HEK293T (cell line): Measurements from ENCODE around the gene IL2RG.
A peak's percentile ranks its signal among the peaks of the same experiment; 100 is the strongest.

Experiments
- CTCF ChIA-PET: fragments of 350-600 bp; formaldehyde crosslinking; extraction: SDS; loops from one replicate; lab custom pipeline; 2021; ENCODE audit warnings: antibody characterized with exemption, inconsistent platforms; lab: Yijun Ruan, JAX
- POLR2A ChIA-PET: fragments of 350-600 bp; formaldehyde crosslinking; extraction: SDS; loops from one replicate; lab custom pipeline; 2020; ENCODE audit warnings: antibody characterized with exemption, inconsistent platforms; lab: Yijun Ruan, JAX
- DNase-seq: peaks from one replicate; pipeline ENCODE4 v3.0.0; 2012; ENCODE audit warnings: mixed read lengths; ENCODE audit errors: extremely low spot score
- ARNT ChIP-seq: fragments of 450-650 bp; IDR thresholded peaks from 2 replicates; pipeline ENCODE4 v1.6.1; 2017; ENCODE audit warnings: mild to moderate bottlenecking
- BHLHE40 ChIP-seq: fragments of 450-650 bp; IDR thresholded peaks from 2 replicates; pipeline ENCODE4 v1.6.1; 2016; ENCODE audit warnings: mild to moderate bottlenecking, moderate library complexity, borderline replicate concordance
- CTBP1 ChIP-seq: fragments of 450-650 bp; IDR thresholded peaks from 2 replicates; pipeline ENCODE4 v1.6.1; 2016; ENCODE audit warnings: borderline replicate concordance
- ELF4 ChIP-seq: fragments of 450-650 bp; IDR thresholded peaks from 2 replicates; pipeline ENCODE4 v1.6.1; 2017; ENCODE audit warnings: antibody characterized with exemption
- FOXA1 ChIP-seq: fragments of 450-650 bp; IDR thresholded peaks from 2 replicates; pipeline ENCODE4 v1.6.1; 2016; ENCODE audit warnings: mild to moderate bottlenecking
- FOXK2 ChIP-seq: fragments of 450-650 bp; IDR thresholded peaks from 2 replicates; pipeline ENCODE4 v1.6.1; 2016; ENCODE audit warnings: mild to moderate bottlenecking
- FOXM1 ChIP-seq: fragments of 450-650 bp; IDR thresholded peaks from 2 replicates; pipeline ENCODE4 v1.6.1; 2017; ENCODE audit warnings: mild to moderate bottlenecking, borderline replicate concordance
- HDGF ChIP-seq: fragments of 450-650 bp; IDR thresholded peaks from 2 replicates; pipeline ENCODE4 v1.6.1; 2017; ENCODE audit warnings: antibody characterized with exemption, borderline replicate concordance
- L3MBTL2 ChIP-seq: fragments of 450-650 bp; conservative IDR thresholded peaks from 2 replicates; pipeline ENCODE4 v1.6.1; 2016; ENCODE audit warnings: mild to moderate bottlenecking
- LEF1 ChIP-seq: fragments of 450-650 bp; IDR thresholded peaks from 2 replicates; pipeline ENCODE4 v1.6.1; 2017; ENCODE audit warnings: mild to moderate bottlenecking, borderline replicate concordance
- NFRKB ChIP-seq: fragments of 450-650 bp; IDR thresholded peaks from 2 replicates; pipeline ENCODE4 v1.6.1; 2016; ENCODE audit warnings: mild to moderate bottlenecking, moderate library complexity
- PKNOX1 ChIP-seq: fragments of 450-650 bp; IDR thresholded peaks from 2 replicates; pipeline ENCODE4 v1.6.1; 2016
- SP1 ChIP-seq: fragments of 450-650 bp; IDR thresholded peaks from 2 replicates; pipeline ENCODE4 v1.6.1; 2017
- SUZ12 ChIP-seq: fragments of 450-650 bp; IDR thresholded peaks from 2 replicates; pipeline ENCODE4 v1.6.1; 2016; ENCODE audit warnings: mild to moderate bottlenecking
- TARDBP ChIP-seq: fragments of 450-650 bp; IDR thresholded peaks from 2 replicates; pipeline ENCODE4 v1.6.1; 2016
- ZNF384 ChIP-seq: fragments of 450-650 bp; IDR thresholded peaks from 2 replicates; pipeline ENCODE4 v1.6.1; 2016

The IL2RG gene

GRCh38 chrX:71098951-71099506 lies 12.3 kb downstream of the IL2RG start:
- ChIA-PET CTCF (interaction anchor here (1.2 kb wide), 2 partner anchors 19 to 30 kb away, joined by 3 read pairs; partner anchors contain the start of gene MED12), POLR2A (interaction anchor here (4.0 kb wide), 1 partner anchor 19 kb away, joined by 24 read pairs; the partner anchor contains the start of gene MED12)
- DNase-seq = no peak
- TF ChIP-seq FOXM1 (no peak), FOXA1 (no peak), SP1 (no peak), TARDBP (no peak), PKNOX1 (no peak), BHLHE40 (no peak), HDGF (no peak), ELF4 (no peak), FOXK2 (no peak), CTBP1 (no peak), ARNT (no peak), LEF1 (no peak), L3MBTL2 (no peak), NFRKB (no peak), ZNF384 (no peak), SUZ12 (no peak)

- ChIA-PET POLR2A (no interaction called here), CTCF (no interaction called here)
- peak; percentile 55 for DNase-seq
- TF ChIP-seq FOXA1 = no peak
These were observed 13.1 kb downstream of the IL2RG start for GRCh38 chrX:71098302-71098701.

- TF ChIP-seq BHLHE40 (no peak), FOXM1 (no peak), FOXK2 (no peak), LEF1 (no peak), HDGF (no peak), FOXA1 (no peak), SUZ12 (no peak), CTBP1 (no peak), TARDBP (no peak), ARNT (no peak), L3MBTL2 (no peak), SP1 (no peak), PKNOX1 (no peak)
- ChIA-PET POLR2A (no interaction called here), CTCF (no interaction called here)
- DNase-seq = no peak
These were observed 14.7 kb downstream of the IL2RG start for GRCh38 chrX:71096760-71097032.

GRCh38 chrX:71095981-71096759 lies 15.2 kb downstream of the IL2RG start:
- POLR2A ChIA-PET = interaction anchor here (0.5 kb wide), 1 partner anchor 110 kb away, joined by 3 read pairs; no protein-coding TSS in a partner anchor
- TF ChIP-seq ARNT = no peak
- TF ChIP-seq FOXA1 = no peak
- peak; percentile 39 for TF ChIP-seq L3MBTL2
- CTCF ChIA-PET = no interaction called here
- DNase-seq = no peak

GRCh38 chrX:71095555-71095980 lies 15.8 kb downstream of the IL2RG start, which contains the start of gene FOXO4:
FOXO4 (plus strand) TSS chrX:71095851; CDS start chrX:71096529, 678 bp downstream.
- ChIA-PET CTCF (no interaction called here), POLR2A (no interaction called here)
- DNase-seq = peak; percentile 98
- TF ChIP-seq ARNT (no peak), TARDBP (no peak), FOXM1 (no peak), BHLHE40 (no peak), L3MBTL2 (peak; percentile 97), LEF1 (no peak), SP1 (no peak), NFRKB (no peak), PKNOX1 (no peak), ZNF384 (no peak), FOXK2 (no peak), FOXA1 (no peak), SUZ12 (0 out of 2 replicates have a peak, but pooled peaks have one; percentile 37), CTBP1 (no peak), HDGF (no peak), ELF4 (no peak)

- TF ChIP-seq SP1 = no peak
- ChIA-PET CTCF (no interaction called here), POLR2A (no interaction called here)
- DNase-seq = no peak
These were observed 16.3 kb downstream of the IL2RG start for GRCh38 chrX:71095033-71095432.
